ENCODE data around the gene DNAH14. TPM values are rescaled to one million over a fixed set of nuclear protein-coding genes. Genes with fewer than 3 reads are reported as not detected.

DNAH14 gene
- total and polyA plus RNA-seq, 2 of the 4 experiments (the other 2 are of a cell fraction), result 2.7 to 3.6 TPM

DNA sequence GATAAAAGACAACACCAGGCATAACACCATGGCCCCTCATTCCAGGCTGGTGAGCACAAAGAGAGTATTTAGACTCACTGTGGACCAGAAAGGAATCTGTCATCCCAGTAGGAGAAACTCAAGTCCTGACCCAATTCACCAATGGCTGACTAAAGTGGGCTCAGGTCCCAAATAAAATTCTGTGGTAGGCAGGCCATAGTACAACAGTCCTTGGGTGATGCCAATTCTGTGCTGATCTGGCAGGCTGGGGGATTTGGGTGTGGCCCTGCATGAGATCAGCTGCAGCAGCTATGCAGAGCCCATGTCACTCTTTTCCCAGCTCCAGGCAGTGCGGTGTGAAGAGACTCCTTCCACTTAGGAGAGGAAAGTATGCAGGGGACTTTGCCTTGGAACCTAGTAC is 253.2 kb downstream of the DNAH14 start:
- Histone ChIP-seq H3K27me3 (ENCODE audit: control insufficient read depth, insufficient read depth, low read length) (no peaks in the 10 kb centered on the region), H2AK9ac (replicated peaks; ENCODE audit: low read depth, low read length, poor library complexity) (no peak overlapping the region), H3K14ac (replicated peaks; ENCODE audit: low read depth, low read length) (no peak overlapping the region), H3K4ac (ENCODE audit: low read depth, low read length) (no peak overlapping the region), H4K20me1 (ENCODE audit: insufficient read depth, low read length) (no peaks in the 10 kb centered on the region), H3K18ac (ENCODE audit: low read depth, low read length) (no peak overlapping the region), H3K56ac (ENCODE audit: extremely low read depth, insufficient read depth, low read length) (no peak overlapping the region), H2BK5ac (ENCODE audit: low read depth, low read length, poor library complexity, severe bottlenecking) (no peak overlapping the region), H3K9me3 (ENCODE audit: control insufficient read depth, insufficient read depth, low read length) (no peaks in the 10 kb centered on the region; the same call in 1 of the 2 replicates), H4K5ac (ENCODE audit: low read depth, low read length) (no peak overlapping the region), H2BK120ac (ENCODE audit: low read depth, low read length) (no peak overlapping the region), H2AK5ac (ENCODE audit: low read depth, low read length) (no peak overlapping the region), H2BK20ac (ENCODE audit: low read depth, low read length) (no peak overlapping the region), H3K36me3 (ENCODE audit: control insufficient read depth, insufficient read depth, low read length) (no peaks in the 10 kb centered on the region), H2AFZ (replicated peaks; ENCODE audit: low read length, poor library complexity) (no peak overlapping the region), H4K91ac (ENCODE audit: insufficient read depth, low read depth, low read length) (no peak overlapping the region), H4K8ac (ENCODE audit: low read depth in 2 of 2, low read length in 2 of 2) (no peak overlapping the region), H3K9ac (ENCODE audit: low read depth, low read length) (no peak overlapping the region), H3K79me1 (ENCODE audit: low read depth in 1 of 2, low read length in 2 of 2) (no peaks in the 10 kb centered on the region), H3K27ac (ENCODE audit: insufficient read depth, low read length) (no peak overlapping the region), H3K4me3 (ENCODE audit: insufficient read depth, low read depth, low read length) (no peak overlapping the region), H3K4me2 (ENCODE audit: low read depth, low read length) (no peak overlapping the region), H3K4me1 (ENCODE audit: control insufficient read depth, insufficient read depth, low read length) (no peaks in the 10 kb centered on the region), H3K9me1 (ENCODE audit: insufficient read depth, low read length) (no peaks in the 10 kb centered on the region), H2BK15ac (ENCODE audit: low read depth, low read length) (no peak overlapping the region), H3K23ac (ENCODE audit: low read depth, low read length) (no peak overlapping the region)
- in situ Hi-C loops (cut with MboI; ENCODE audit: low sequenced_read_pairs) (no loop called here), intact Hi-C loops (cut with micrococcal nuclease) (no loop called here), dilution Hi-C loops (cut with HindIII; ENCODE audit: low sequenced_read_pairs, unreplicated experiment) (no loop called here)
- ChIA-PET POLR2A (ENCODE audit: unreplicated experiment) (no interaction called here), CTCF (no interaction called here)
- no CpG with 5 or more reads among the region's 1 CpG for WGBS, 2 experiments (ENCODE audit: extremely low coverage in 2 of 2, insufficient read length in 1 of 2)
- no peak for DNase-seq
- no peak for TF ChIP-seq CEBPB (IDR thresholded peaks at IDR 0.05; ENCODE audit: low read depth, low read length)
- no peak for TF ChIP-seq MAFK (IDR thresholded peaks at IDR 0.05; ENCODE audit: low read depth, low read length)
- no peak for TF ChIP-seq BHLHE40 (IDR thresholded peaks at IDR 0.05; ENCODE audit: low read depth, low read length)
- no peak for TF ChIP-seq MXI1 (IDR thresholded peaks at IDR 0.05; ENCODE audit: borderline replicate concordance, low read depth, low read length)
- TF ChIP-seq RFX5 (IDR thresholded peaks at IDR 0.05; ENCODE audit: low read depth, low read length), result no peak
- TF ChIP-seq FOS (IDR thresholded peaks at IDR 0.05; ENCODE audit: low read depth, low read length), result no peak
- TF ChIP-seq MAZ (IDR thresholded peaks at IDR 0.05; ENCODE audit: borderline replicate concordance, low read depth, low read length), result no peak
- no peak for TF ChIP-seq NFE2L2 (IDR thresholded peaks at IDR 0.05; ENCODE audit: low read depth, low read length)
- TF ChIP-seq ELK1 (IDR thresholded peaks at IDR 0.05; ENCODE audit: borderline replicate concordance, low read depth, low read length), result no peak
- TF ChIP-seq RAD21 (IDR thresholded peaks at IDR 0.05; ENCODE audit: low read length), result no peak
- no peak for TF ChIP-seq USF2 (IDR thresholded peaks at IDR 0.05; ENCODE audit: low read depth, low read length)
- TF ChIP-seq POLR2A (IDR thresholded peaks at IDR 0.05; ENCODE audit: low read depth, low read length), result no peak
- no peak for TF ChIP-seq RCOR1 (IDR thresholded peaks at IDR 0.05; ENCODE audit: insufficient replicate concordance, low read length)
- no peak for TF ChIP-seq CHD1 (IDR thresholded peaks at IDR 0.05; ENCODE audit: low read depth, low read length)
- no peak for TF ChIP-seq CTCF (conservative IDR thresholded peaks at IDR 0.05; ENCODE audit: low read depth, low read length)
- no peak for TF ChIP-seq SMC3 (IDR thresholded peaks at IDR 0.05; ENCODE audit: low read depth, low read length)
- no TSS peak for BruUV-seq (replicated peaks)
- no peak for ATAC-seq (ENCODE audit: low read depth)

Data from IMR-90 (cell line).